DOHH2 (cell line): ENCODE results near the gene SCYGR3.

Source experiments
- H3F3A ChIP-seq: fragments of 200-600 bp; sonication (generic), shearing (Covaris generic); 2 replicates; pipeline ENCODE4 v1.6.0; 2016; ENCODE audit warnings: antibody characterized with exemption, mild to moderate bottlenecking; ENCODE audit not compliant: control insufficient read depth, insufficient read depth
- H3K27ac ChIP-seq: fragments of 200-600 bp; sonication (generic); 2 replicates; pipeline ENCODE4 v1.5.1; 2014; ENCODE audit warnings: low read depth, mild to moderate bottlenecking, low read length, moderate library complexity
- H3K27me3 ChIP-seq: fragments of 200-600 bp; sonication (generic); 2 replicates; pipeline ENCODE4 v1.6.1; 2014; ENCODE audit warnings: mild to moderate bottlenecking, low read length, mixed read lengths; ENCODE audit not compliant: control insufficient read depth
- H3K36me3 ChIP-seq: fragments of 200-600 bp; sonication (generic); 2 replicates; pipeline ENCODE4 v1.6.1; 2014; ENCODE audit warnings: mild to moderate bottlenecking, low read length, moderate library complexity, mixed read lengths; ENCODE audit not compliant: control insufficient read depth
- H3K4me1 ChIP-seq: fragments of 200-600 bp; sonication (generic); 2 replicates; pipeline ENCODE4 v1.6.1; 2014; ENCODE audit warnings: mild to moderate bottlenecking, low read length, mixed read lengths; ENCODE audit not compliant: control insufficient read depth
- H3K4me2 ChIP-seq: fragments of 200-600 bp; sonication (generic); 2 replicates; pipeline ENCODE4 v1.6.0; 2014; ENCODE audit warnings: mild to moderate bottlenecking, low read length, moderate library complexity
- H3K4me3 ChIP-seq: fragments of 200-600 bp; sonication (generic); 2 replicates; pipeline ENCODE4 v1.5.1; 2014; ENCODE audit warnings: mild to moderate bottlenecking, low read length, mixed read lengths
- H3K79me2 ChIP-seq: fragments of 200-600 bp; sonication (generic); 2 replicates; pipeline ENCODE4 v1.6.1; 2014; ENCODE audit warnings: mild to moderate bottlenecking, low read length, mixed read lengths; ENCODE audit not compliant: control insufficient read depth
- H3K9me2 ChIP-seq: fragments of 200-600 bp; sonication (generic); replicated peaks from 2 replicates; pipeline ENCODE4 v1.6.1; 2014; ENCODE audit warnings: mild to moderate bottlenecking, low read length, mixed read lengths; ENCODE audit not compliant: control insufficient read depth
- H3K9me3 ChIP-seq: fragments of 200-600 bp; sonication (generic); 2 replicates; pipeline ENCODE4 v1.6.1; 2014; ENCODE audit warnings: antibody characterized with exemption, low read length, mixed read lengths; ENCODE audit not compliant: control insufficient read depth, insufficient read depth
- H4K20me1 ChIP-seq: fragments of 200-600 bp; sonication (generic); 2 replicates; pipeline ENCODE4 v1.6.0; 2014; ENCODE audit warnings: low read depth, mild to moderate bottlenecking, antibody characterized with exemption, low read length, moderate library complexity; ENCODE audit not compliant: control insufficient read depth, insufficient read depth
- CTCF ChIP-seq: fragments of 200-600 bp; sonication (generic); IDR thresholded peaks from one replicate; pipeline ENCODE4 v1.5.1; 2014; ENCODE audit warnings: antibody characterized with exemption, mild to moderate bottlenecking, low read depth, low read length; ENCODE audit not compliant: poor library complexity, severe bottlenecking
- EZH2phosphoT487 ChIP-seq: fragments of 200-600 bp; sonication (generic); IDR thresholded peaks from 2 replicates; pipeline ENCODE4 v1.6.1; 2017; ENCODE audit warnings: borderline replicate concordance, mild to moderate bottlenecking, antibody characterized with exemption, low read length, moderate library complexity, mixed read lengths

The SCYGR3 gene

GRCh38 chr2:227653419-227653818, 38.8 kb upstream of the SCYGR3 start:
- no peaks in the 10 kb centered on the region for H4K20me1 ChIP-seq
- no peaks in the 10 kb centered on the region for H3K36me3 ChIP-seq
- peaks cover 7% of the 10 kb centered on the region; the same call in 1 of the 2 replicates for H3K27me3 ChIP-seq
- H3K9me3 ChIP-seq = no peaks in the 10 kb centered on the region
- no peaks in the 10 kb centered on the region for H3K79me2 ChIP-seq
- no peak overlapping the region for H3K27ac ChIP-seq
- H3K9me2 ChIP-seq = no peaks in the 10 kb centered on the region
- no peak overlapping the region for H3K4me2 ChIP-seq
- H3K4me3 ChIP-seq = no peak overlapping the region
- no peaks in the 10 kb centered on the region for H3F3A ChIP-seq
- no peak for TF ChIP-seq CTCF
- no peak for TF ChIP-seq EZH2phosphoT487
- no peaks in the 10 kb centered on the region for H3K4me1 ChIP-seq

- H3K79me2 ChIP-seq = no peaks in the 10 kb centered on the region
- no peaks in the 10 kb centered on the region for H3K4me1 ChIP-seq
- no peak for TF ChIP-seq EZH2phosphoT487
- no peak for TF ChIP-seq CTCF
- no peak overlapping the region for H3K4me2 ChIP-seq
- H3K4me3 ChIP-seq = no peak overlapping the region
- H3K36me3 ChIP-seq = no peaks in the 10 kb centered on the region
- H3F3A ChIP-seq = no peaks in the 10 kb centered on the region
- no peaks in the 10 kb centered on the region for H3K27me3 ChIP-seq
- H3K9me2 ChIP-seq = no peaks in the 10 kb centered on the region
- H3K27ac ChIP-seq = no peak overlapping the region
- no peaks in the 10 kb centered on the region for H3K9me3 ChIP-seq
- H4K20me1 ChIP-seq = no peaks in the 10 kb centered on the region
Measured at GRCh38 chr2:227643990-227644551, 29.4 kb upstream of the SCYGR3 start.

GRCh38 chr2:227642656-227643055, 28.0 kb upstream of the SCYGR3 start:
- H3K9me3 ChIP-seq = no peaks in the 10 kb centered on the region
- H3K4me1 ChIP-seq = no peaks in the 10 kb centered on the region
- no peaks in the 10 kb centered on the region for H3K27me3 ChIP-seq
- no peak overlapping the region for H3K4me2 ChIP-seq
- H3K27ac ChIP-seq = no peak overlapping the region
- no peaks in the 10 kb centered on the region for H3K9me2 ChIP-seq
- no peaks in the 10 kb centered on the region for H4K20me1 ChIP-seq
- TF ChIP-seq CTCF (no peak), EZH2phosphoT487 (no peak)
- H3K36me3 ChIP-seq = no peaks in the 10 kb centered on the region
- H3K79me2 ChIP-seq = no peaks in the 10 kb centered on the region
- H3F3A ChIP-seq = no peaks in the 10 kb centered on the region
- H3K4me3 ChIP-seq = no peak overlapping the region
